Stimulated activated CD8-positive, alpha-beta memory T cell treated with anti-CD3 and anti-CD28 coated beads, Interleukin-4, amount 100 ng/mL, for 1 hour (primary cell): ENCODE measurements around the gene HEPACAM.

Experiments
- DNase-seq, 2 donors: peaks; one replicate each; pipeline ENCODE4 v3.0.0-alpha.2; 2020; ENCODE audit warnings: low read depth in 2 of 2, low spot score in 1 of 2

HEPACAM gene

GRCh38 chr11:124870430-124870829 lies 65.4 kb downstream of the HEPACAM start:
- DNase-seq: no peak

- DNase-seq: no peak
Measured at GRCh38 chr11:124869856-124870387, 65.9 kb downstream of the HEPACAM start.

- DNase-seq: no peak
Measured at GRCh38 chr11:124869331-124869730, 66.5 kb downstream of the HEPACAM start.
